Umbilical cord (tissue), 2 donors: ENCODE results near the gene GALK1. TPM values are rescaled to one million over a fixed set of nuclear protein-coding genes. Genes with fewer than 3 reads are reported as not detected.
"Not testable (repeated sequence)": the region's sequence is repeated elsewhere in the genome, so short reads cannot be mapped to it uniquely, and the experiment has no call there.

Experiments
- DNase-seq: peaks from one replicate; pipeline ENCODE4 v3.0.0-alpha.2; 2015; ENCODE audit warnings: low spot score
- total RNA-seq: library from RNA; depleted of rRNA; stranded (reverse); fragments of >200 nt; gene quantifications from one replicate; pipeline ENCODE4 v1.2.3, GENCODE V29; 2014; ENCODE audit warnings: low replicate concordance; ENCODE audit not compliant: insufficient read depth

GALK1 gene
- total RNA-seq, 1 donor from 2014 or later, result 31.5 TPM

- no peak for DNase-seq
Observed at GRCh38 chr17:75765981-75766380, 989 bp upstream of the GALK1 start.

GRCh38 chr17:75764417-75764710 lies 628 bp downstream of the GALK1 start:
- no peak for DNase-seq

- DNase-seq, result no peak
Observed at GRCh38 chr17:75763613-75764416, 1.2 kb downstream of the GALK1 start.

- no peak for DNase-seq
Observed at GRCh38 chr17:75763269-75763607, 1.8 kb downstream of the GALK1 start.

GRCh38 chr17:75762513-75763268 lies 2.3 kb downstream of the GALK1 start:
- DNase-seq, result no peak

GRCh38 chr17:75759978-75760640 lies 4.9 kb downstream of the GALK1 start:
- not testable (repeated sequence) for DNase-seq

GRCh38 chr17:75759457-75759856 lies 5.5 kb downstream of the GALK1 start:
- DNase-seq, result no peak

GRCh38 chr17:75758131-75758905 lies 6.7 kb downstream of the GALK1 start:
- DNase-seq, result no peak

- DNase-seq, result no peak
Observed at GRCh38 chr17:75757086-75757681, 7.8 kb downstream of the GALK1 start.

GRCh38 chr17:75756451-75757085 lies 8.4 kb downstream of the GALK1 start:
- no peak for DNase-seq

- DNase-seq, result no peak
Observed at GRCh38 chr17:75755990-75756389, 9.0 kb downstream of the GALK1 start.

- no peak for DNase-seq
Observed at GRCh38 chr17:75755205-75755901, 9.6 kb downstream of the GALK1 start.

- DNase-seq, result no peak
Observed at GRCh38 chr17:75754378-75755204, 10.4 kb downstream of the GALK1 start.

- DNase-seq, result peak; percentile 79
Observed at GRCh38 chr17:75753514-75754377, 11.2 kb downstream of the GALK1 start.

- no peak for DNase-seq
Observed at GRCh38 chr17:75752802-75753513, 12.0 kb downstream of the GALK1 start.

GRCh38 chr17:75752405-75752709 lies 12.6 kb downstream of the GALK1 start:
- no peak for DNase-seq

GRCh38 chr17:75751676-75752404 lies 13.2 kb downstream of the GALK1 start:
- DNase-seq, result no peak
